ENCODE measurements around the gene CSRP1.
"Not testable (repeated sequence)": the region's sequence is repeated elsewhere in the genome, so short reads cannot be mapped to it uniquely, and the experiment has no call there.

CSRP1 gene

GRCh38 chr1:201480231-201481003, 26.5 kb downstream of the CSRP1 start:
- TF ChIP-seq CTCF (conservative IDR thresholded peaks at IDR 0.05; ENCODE audit: low read depth, low read length): peak; percentile 27
- no peak for DNase-seq (ENCODE audit: low read depth)
- peak overlapping the region; percentile 42 for H3K4me3 ChIP-seq (ENCODE audit: low read length)

GRCh38 chr1:201479201-201479730, 27.7 kb downstream of the CSRP1 start:
- H3K4me3 ChIP-seq (ENCODE audit: low read length): no peak overlapping the region
- no peak for TF ChIP-seq CTCF (conservative IDR thresholded peaks at IDR 0.05; ENCODE audit: low read depth, low read length)
- no peak for DNase-seq (ENCODE audit: low read depth)

- not testable (repeated sequence) for DNase-seq (ENCODE audit: low read depth); H3K4me3 ChIP-seq (ENCODE audit: low read length)
Measured at GRCh38 chr1:201478666-201479065, 28.3 kb downstream of the CSRP1 start.

GRCh38 chr1:201476670-201477344, 30.1 kb downstream of the CSRP1 start:
- DNase-seq (ENCODE audit: low read depth): no peak
- no peak for TF ChIP-seq CTCF (conservative IDR thresholded peaks at IDR 0.05; ENCODE audit: low read depth, low read length)
- no peak overlapping the region for H3K4me3 ChIP-seq (ENCODE audit: low read length)

GRCh38 chr1:201475915-201476669, 30.8 kb downstream of the CSRP1 start:
- TF ChIP-seq CTCF (conservative IDR thresholded peaks at IDR 0.05; ENCODE audit: low read depth, low read length): no peak
- no peak for DNase-seq (ENCODE audit: low read depth)
- no peak overlapping the region for H3K4me3 ChIP-seq (ENCODE audit: low read length)

- TF ChIP-seq CTCF (conservative IDR thresholded peaks at IDR 0.05; ENCODE audit: low read depth, low read length): no peak
- no peak for DNase-seq (ENCODE audit: low read depth)
- no peak overlapping the region for H3K4me3 ChIP-seq (ENCODE audit: low read length)
Measured at GRCh38 chr1:201475130-201475529, 31.8 kb downstream of the CSRP1 start.

- no peak for TF ChIP-seq CTCF (conservative IDR thresholded peaks at IDR 0.05; ENCODE audit: low read depth, low read length)
- no peak overlapping the region for H3K4me3 ChIP-seq (ENCODE audit: low read length)
- DNase-seq (ENCODE audit: low read depth): no peak
Measured at GRCh38 chr1:201473296-201473695, 33.6 kb downstream of the CSRP1 start.

GRCh38 chr1:201472321-201472720, 34.6 kb downstream of the CSRP1 start:
- DNase-seq (ENCODE audit: low read depth); H3K4me3 ChIP-seq (ENCODE audit: low read length): not testable (repeated sequence)
